Ramos (cell line): Measurements from ENCODE around the gene GSG1.

ENCODE experiments used
- in situ Hi-C: fragments of 300-500 bp; cut with MboI; formaldehyde crosslinking; loops from one replicate; pipeline ENCODE4 v1.14.3; 2022; ENCODE audit warnings: low sequenced_read_pairs; ENCODE audit not compliant: unreplicated experiment

Gene GSG1

GRCh38 chr12:13103391-13104033 is at the start of gene GSG1:
Gene GSG1, minus strand, starts transcription at chr12:13103667. Its CDS starts 155 bp downstream, at chr12:13103512.
- in situ Hi-C loops, result no loop called here

DNA sequence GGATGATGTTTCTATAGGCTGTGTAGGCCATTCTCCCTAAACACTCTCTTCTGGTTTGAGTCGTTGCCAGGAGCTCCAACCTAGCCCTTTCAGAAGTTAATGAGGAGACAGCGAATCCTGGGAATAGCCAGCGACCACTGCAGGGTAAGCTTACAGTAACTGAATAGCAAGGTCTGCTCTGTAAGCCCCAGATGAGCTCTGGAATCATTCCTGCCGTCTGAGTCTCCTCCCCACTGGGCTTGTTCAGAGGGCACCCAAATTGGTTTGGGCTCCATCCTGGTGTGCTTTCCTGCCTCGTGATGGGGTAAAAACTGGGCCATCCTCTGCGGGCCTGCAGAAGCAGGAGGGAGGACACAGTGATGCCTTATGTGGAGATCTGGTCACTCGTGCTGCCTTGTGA is 49.7 kb upstream of the GSG1 start:
- in situ Hi-C loops, result no loop called here

GRCh38 chr12:13152756-13153155 is 49.3 kb upstream of the GSG1 start:
- in situ Hi-C loops, result no loop called here

GRCh38 chr12:13152281-13152680 is 48.8 kb upstream of the GSG1 start:
- in situ Hi-C loops, result no loop called here

DNA sequence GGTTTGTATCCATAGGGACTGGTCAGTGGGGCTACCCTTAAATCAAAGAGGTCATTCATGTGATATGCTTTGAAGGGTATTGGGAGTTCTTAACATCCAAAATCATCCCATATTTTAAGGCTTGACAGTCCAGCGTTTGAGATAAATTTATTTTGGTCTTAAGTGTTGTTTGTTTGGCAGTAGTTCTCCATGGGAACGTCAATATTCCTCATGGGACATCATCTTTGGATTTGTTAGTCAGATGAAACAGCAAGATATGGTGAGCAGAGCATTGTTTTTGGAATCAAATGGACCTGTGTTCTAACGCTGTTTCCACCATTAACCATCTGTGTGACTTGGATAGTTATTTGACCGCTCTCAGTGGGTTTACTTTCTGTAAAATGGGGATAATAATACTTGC is 45.9 kb upstream of the GSG1 start:
- in situ Hi-C loops, result no loop called here

DNA sequence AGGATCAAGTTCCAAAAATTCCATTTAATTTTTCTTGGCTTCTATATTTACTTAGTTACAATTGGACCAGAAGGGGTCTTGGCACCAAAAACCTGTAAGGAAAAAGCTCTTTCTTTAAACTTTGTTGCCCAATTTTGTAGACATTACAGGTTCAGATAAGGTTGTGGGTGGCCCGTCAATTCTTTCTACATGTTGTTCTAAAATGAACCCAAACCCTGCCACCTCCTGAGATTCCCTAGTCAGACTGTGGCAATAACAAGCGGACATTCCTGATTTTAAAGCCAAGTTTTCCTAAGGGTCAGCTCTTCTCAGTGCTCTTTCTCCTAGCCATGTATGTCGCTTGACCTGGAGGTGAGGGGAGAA is 45.0 kb upstream of the GSG1 start:
- in situ Hi-C loops, result no loop called here

DNA sequence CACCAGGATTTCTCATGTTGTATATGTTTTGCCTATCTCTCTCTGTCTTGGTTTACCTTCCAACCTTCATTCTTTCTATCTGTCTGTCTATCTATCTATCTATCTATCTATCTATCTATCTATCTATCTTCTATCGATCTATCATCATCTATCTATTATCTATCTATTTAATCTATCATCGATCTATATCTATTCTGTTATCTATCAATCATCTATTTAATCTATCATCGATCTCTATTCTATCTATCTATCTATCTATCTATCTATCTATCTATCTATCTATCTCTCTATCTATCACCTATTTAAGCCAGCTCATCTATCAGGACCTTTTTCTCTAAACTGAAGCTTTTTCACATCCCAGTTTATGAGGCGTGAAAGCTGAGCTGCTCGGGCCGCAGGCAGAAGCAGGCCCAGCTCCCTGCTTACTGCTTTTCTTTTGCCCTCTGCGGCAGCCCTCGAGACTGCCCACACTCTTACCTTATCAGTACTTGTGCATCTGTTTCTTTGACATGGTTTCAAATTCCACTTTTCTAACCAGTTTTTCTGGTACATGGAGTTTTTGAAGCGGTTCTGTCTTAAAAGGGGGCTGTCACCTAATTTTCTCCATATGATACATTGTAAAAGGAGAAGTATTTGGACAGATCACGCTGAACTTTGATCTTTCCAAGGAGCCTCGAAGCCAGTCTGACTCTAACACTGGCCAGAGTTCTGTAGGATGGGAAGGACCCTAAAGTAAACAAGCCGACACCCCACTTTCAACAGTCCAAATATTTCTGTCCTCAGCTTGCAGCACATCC is 44.4 kb upstream of the GSG1 start:
- in situ Hi-C loops, result no loop called here

- in situ Hi-C loops, result no loop called here
These were observed 43.0 kb upstream of the GSG1 start for GRCh38 chr12:13146336-13146938.

- in situ Hi-C loops, result no loop called here
These were observed 40.9 kb upstream of the GSG1 start for GRCh38 chr12:13144266-13144828.

- in situ Hi-C loops, result no loop called here
These were observed 39.3 kb upstream of the GSG1 start for GRCh38 chr12:13142747-13143146.

DNA sequence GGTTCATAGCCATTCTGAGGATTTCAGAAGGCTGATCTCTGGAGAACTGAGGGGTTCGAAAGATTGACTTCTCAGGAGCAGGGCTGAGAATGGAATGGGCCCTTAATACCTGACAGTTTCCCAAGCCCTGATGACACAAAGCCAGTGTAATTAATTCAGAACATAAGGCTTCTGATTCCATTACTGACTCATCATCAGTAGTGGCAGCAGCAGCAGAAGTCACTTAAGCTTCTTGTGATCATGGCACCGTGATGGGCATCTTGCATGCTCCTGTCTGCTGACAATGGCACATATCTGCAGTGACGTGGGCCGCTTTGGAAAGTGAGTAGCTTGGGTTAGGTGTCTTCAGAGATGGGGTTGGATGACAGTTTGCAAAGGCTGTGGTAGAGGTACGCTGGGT is 38.2 kb upstream of the GSG1 start:
- in situ Hi-C loops, result no loop called here

- in situ Hi-C loops, result no loop called here
These were observed 32.1 kb upstream of the GSG1 start for GRCh38 chr12:13135371-13136178.

- in situ Hi-C loops, result no loop called here
These were observed 30.4 kb upstream of the GSG1 start for GRCh38 chr12:13133886-13134285.

- in situ Hi-C loops, result no loop called here
These were observed 27.5 kb upstream of the GSG1 start for GRCh38 chr12:13130981-13131380.

DNA sequence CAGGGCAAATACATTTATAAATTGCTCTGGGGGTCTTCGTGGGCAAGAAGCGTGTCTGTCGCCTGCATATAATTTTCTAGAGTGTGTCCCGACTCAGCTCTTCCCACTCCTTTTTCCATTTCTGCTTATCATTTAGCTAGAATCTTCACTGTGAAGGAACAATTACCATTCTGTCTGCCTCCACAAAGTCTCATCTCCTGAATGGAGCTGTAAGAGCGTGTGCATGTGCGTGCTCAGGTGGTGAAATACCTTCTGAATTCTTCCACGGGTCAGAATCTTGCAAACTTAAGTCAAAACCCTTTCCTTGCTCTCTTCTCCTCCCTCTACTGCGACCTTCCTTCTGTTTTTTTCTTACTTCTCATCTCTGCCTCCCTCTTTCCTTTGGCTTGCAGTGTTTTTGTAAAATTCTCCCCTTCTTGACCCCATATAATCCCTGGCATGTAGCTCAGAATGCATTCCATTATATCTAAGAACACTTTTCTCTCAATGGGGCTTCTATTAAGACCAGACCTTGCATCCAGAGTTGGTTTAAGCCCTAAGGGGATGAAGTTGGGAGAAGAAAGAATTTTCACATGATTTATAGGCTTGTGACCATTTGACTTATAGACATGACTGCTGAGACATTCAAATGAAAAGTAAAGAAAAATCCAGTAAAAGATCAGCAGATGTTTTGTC is 25.0 kb upstream of the GSG1 start:
- in situ Hi-C loops, result no loop called here

DNA sequence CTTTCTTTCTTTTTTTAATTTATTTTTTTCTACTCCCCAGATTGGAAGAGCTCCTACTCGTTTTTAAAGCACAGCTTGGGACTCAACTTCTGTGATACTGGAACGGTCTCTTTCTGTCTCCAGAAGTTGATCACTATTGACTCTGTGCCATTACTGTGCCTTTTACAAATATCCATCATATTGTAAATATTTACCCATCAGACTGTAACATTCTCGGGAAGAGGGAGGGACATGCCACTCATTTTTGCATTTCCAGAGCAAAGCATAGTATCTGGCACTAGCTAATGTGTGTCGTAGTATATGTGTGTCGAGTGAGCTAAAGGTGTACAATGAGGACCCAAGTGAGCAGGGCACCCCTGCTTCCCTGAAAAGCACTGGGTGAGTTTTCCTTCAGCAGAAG is 24.0 kb upstream of the GSG1 start:
- in situ Hi-C loops, result no loop called here

DNA sequence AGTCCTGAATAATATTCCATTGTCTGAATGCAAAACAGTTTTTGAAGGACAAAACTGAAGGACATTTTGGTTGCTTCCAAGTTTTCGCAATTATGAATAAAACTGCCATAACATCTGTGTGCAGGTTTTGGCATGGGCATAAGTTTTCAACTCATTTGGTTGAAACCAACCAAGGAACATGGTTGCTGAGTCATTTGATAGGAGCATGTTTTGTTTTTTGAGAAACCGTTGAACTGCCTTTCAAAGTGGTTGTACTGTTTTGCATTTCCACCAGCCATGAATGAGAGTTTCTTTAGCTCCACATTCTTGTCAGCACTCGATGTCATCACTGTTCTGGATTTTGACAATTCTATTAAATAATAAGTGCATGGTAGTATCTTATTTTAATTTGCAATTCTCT is 23.0 kb upstream of the GSG1 start:
- in situ Hi-C loops, result no loop called here

- in situ Hi-C loops, result no loop called here
These were observed 22.5 kb upstream of the GSG1 start for GRCh38 chr12:13125996-13126395.

GRCh38 chr12:13124656-13125505 is 21.4 kb upstream of the GSG1 start:
- in situ Hi-C loops, result no loop called here
